Astrocyte of the spinal cord (primary cell): Measurements from ENCODE around the gene LSS.

Experiments
- DNase-seq: peaks from one replicate; pipeline ENCODE4 v3.0.0; 2011; ENCODE audit warnings: low read depth, low spot score
- H3K4me3 ChIP-seq: 2 replicates; pipeline ENCODE4 v1.5.1; 2011; ENCODE audit warnings: low read depth, mild to moderate bottlenecking, low read length, moderate library complexity
- in situ Hi-C: cut with HindIII; loops from 2 replicates; pipeline ENCODE4 v1.10.0; 2017; ENCODE audit warnings: low sequenced_read_pairs
- TF ChIP-seq, protein P1 (sequence below): IDR thresholded peaks from 2 replicates; pipeline ENCODE4 v1.5.1; 2012; ENCODE audit warnings: low read depth, mild to moderate bottlenecking, low read length, inconsistent platforms

The LSS gene

DNA sequence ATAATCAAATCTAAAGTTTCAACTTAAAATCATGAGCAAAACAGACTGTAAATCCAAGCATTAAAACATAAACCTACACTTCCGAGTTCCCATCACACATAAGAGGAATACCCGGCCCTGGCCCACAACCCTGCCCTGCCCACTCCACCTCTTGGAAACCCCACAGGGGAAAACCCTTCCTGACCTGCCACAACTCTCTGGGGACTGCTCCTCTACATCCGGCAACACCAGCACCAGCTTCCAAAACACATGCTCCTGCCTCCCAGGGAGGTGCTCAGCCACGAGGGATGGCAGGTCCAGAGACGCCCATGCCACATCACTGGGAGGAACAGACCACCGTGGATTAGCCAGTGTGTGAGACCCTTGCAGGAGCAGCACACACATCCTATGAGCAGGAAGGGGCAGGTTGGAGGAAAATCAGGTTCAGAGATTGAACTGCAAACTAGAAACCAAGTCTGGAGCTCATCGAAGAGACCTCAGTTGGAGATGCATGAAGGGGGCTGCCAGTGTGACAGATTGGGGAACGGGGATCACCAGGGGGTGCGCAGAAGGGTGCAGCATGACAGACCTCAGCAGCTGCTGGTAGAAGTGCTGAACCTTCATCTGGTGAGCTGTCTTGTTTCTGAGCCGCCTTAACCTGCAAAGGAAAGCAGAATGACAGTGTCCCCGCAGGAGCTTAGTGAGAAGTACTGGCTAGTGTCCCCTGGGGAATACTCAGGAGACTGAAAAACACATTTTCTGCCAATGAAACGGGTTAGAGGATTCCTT, 25.8 kb upstream of the LSS start:
- H3K4me3 ChIP-seq = no peak overlapping the region
- TF ChIP-seq, protein P1, sequence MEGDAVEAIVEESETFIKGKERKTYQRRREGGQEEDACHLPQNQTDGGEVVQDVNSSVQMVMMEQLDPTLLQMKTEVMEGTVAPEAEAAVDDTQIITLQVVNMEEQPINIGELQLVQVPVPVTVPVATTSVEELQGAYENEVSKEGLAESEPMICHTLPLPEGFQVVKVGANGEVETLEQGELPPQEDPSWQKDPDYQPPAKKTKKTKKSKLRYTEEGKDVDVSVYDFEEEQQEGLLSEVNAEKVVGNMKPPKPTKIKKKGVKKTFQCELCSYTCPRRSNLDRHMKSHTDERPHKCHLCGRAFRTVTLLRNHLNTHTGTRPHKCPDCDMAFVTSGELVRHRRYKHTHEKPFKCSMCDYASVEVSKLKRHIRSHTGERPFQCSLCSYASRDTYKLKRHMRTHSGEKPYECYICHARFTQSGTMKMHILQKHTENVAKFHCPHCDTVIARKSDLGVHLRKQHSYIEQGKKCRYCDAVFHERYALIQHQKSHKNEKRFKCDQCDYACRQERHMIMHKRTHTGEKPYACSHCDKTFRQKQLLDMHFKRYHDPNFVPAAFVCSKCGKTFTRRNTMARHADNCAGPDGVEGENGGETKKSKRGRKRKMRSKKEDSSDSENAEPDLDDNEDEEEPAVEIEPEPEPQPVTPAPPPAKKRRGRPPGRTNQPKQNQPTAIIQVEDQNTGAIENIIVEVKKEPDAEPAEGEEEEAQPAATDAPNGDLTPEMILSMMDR = no peak
- in situ Hi-C loops = no loop called here
- no peak for DNase-seq

DNA sequence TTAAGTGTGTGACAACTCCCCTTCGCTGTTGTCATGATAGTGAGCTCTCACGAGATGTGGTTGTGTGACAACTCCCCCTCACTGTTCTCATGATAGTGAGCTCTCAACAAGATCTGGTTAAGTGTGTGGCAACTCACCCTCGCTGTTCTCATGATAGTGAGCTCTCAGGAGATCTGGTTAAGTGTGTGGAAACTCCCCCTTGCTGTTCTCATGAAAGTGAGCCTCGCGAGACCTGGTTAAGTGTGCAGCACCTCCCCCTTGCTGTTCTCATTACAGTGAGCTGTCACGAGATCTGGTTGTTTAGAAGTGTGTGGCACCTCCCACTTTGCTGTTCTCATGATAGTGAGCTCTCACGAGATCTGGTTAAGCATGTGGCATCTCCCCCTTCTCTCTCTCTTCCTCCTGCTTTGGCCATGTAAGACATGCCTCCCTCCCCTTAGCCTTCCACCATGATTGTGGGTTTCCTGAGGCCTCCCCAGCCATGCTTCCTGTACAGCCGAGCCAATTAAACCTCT, 25.1 kb upstream of the LSS start:
- TF ChIP-seq, protein P1 = no peak
- H3K4me3 ChIP-seq = no peak overlapping the region
- in situ Hi-C loops = no loop called here
- no peak for DNase-seq

DNA sequence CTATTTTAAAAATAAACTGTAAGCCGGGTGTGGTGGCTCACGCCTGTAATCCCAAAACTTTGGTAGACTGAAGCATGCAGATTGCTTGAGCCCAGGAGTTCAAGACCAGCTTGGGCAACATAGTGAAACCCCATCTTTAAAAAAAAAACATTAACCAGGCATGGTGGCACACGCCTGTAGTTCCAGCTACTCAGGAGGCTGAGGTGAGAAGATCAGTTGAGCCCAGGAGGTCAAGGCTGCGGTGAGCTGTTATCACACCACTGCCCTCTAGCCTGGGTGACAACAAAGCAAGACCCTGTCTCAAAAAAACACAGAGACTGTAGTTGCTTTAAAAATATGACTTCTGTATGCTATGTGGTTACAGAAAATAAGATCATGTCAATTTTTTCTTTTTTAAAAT, 24.3 kb upstream of the LSS start:
- no peak overlapping the region for H3K4me3 ChIP-seq
- TF ChIP-seq, protein P1 = no peak
- in situ Hi-C loops = no loop called here
- no peak for DNase-seq

DNA sequence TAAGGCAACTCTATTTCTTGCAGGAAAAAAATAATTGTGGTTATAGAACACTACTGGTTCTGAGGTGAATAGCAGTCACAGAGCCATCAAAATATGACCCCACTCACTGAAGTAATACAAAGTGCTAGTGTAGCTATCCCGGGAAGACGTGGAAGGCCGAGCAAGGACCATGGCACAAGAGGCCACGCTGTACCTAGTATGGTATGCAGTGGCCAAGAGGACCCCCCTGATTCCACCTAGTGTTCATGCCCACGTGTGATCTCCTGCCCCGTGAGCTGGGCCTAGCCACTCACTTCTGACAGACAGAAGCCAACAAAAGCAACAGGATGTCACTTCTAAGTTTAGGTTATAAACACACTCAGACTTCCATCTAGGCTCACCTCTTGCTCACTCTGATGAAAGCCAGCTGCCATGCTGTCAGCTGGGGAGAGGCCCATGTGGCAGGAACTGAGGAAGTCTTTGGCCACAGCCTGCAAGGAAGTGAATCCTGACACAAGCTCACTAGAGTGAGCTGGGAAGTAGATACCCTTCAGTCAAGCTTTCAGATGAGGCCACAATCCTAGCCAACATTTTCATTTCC, 21.7 kb upstream of the LSS start:
- TF ChIP-seq, protein P1 = no peak
- in situ Hi-C loops = no loop called here
- DNase-seq = no peak
- no peak overlapping the region for H3K4me3 ChIP-seq

DNA sequence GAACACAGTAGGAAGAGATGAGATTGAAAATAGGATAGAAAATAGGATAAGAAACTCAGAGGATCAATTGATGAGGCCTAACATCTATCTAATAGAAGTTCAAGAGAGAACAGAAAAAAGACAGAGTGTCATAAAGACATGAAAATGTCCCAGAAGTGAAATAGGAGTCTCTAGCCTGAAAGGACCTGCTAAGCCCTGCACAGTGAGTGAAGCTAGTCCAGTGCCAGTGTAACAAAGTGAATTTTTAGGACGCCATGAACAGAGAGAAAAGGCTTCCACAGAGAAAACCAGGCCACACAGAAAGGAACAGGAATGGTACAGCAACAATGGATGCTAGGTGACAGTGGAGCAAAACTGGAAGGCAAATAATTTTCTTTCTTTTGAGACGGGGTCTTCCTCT, 20.3 kb upstream of the LSS start:
- no peak overlapping the region for H3K4me3 ChIP-seq
- no peak for DNase-seq
- TF ChIP-seq, protein P1 = no peak
- in situ Hi-C loops = no loop called here

DNA sequence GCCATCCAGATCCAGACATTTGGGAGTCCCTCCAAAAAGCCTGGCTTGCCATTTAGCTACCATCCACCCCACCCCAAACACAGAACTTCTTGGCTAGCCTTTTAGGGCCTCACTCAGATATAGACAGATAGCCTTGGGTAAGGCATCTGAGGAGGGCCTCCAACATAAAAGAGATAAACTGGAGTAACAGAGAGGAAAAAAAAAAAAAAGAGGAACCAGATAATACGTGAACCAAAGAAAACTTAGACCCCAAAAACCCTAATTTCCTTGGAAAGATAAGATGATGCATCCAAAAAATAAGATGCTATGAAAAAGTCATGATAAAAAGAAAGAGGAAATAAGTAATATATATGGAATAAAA, 19.8 kb upstream of the LSS start:
- TF ChIP-seq, protein P1 = no peak
- in situ Hi-C loops = no loop called here
- DNase-seq = no peak
- no peak overlapping the region for H3K4me3 ChIP-seq
